Measurements from ENCODE around the gene GOLGA2.

DNA sequence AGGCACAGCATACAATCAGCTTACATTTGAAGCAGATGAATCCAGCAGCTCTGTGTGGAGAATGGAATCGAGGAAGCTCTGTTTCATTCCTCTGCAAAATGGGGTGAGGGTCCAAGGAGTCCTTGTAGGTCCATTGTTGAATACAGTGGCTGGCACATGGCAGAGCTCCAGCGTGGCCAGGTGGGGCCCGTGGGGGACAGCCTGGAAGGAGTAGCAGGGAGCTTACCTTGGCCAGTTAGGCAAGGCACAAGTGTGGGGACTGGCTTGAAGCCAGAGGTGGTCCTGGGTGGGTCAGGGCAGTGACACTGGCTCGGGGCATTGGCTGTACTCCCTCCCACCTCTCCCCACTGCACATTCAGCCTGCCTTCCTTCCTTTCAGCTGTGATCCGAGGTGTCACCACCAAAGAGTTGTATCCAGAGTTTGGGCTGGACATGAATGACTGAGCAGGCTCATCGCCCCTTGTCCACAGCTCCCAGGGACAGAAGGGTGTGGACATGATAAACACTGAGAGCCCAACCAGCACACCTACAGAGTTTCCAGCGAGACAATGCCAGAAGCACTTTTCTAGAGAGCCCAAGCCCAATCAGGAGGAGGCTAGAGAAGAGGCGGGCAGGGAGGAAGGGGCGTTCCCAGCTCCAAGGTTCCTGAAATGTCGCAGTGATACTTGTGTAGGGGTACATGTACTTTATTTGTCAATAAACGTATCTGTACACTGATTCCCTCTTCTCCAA lies 12.6 kb upstream of the GOLGA2 start:
- TF ChIP-seq, protein P1, sequence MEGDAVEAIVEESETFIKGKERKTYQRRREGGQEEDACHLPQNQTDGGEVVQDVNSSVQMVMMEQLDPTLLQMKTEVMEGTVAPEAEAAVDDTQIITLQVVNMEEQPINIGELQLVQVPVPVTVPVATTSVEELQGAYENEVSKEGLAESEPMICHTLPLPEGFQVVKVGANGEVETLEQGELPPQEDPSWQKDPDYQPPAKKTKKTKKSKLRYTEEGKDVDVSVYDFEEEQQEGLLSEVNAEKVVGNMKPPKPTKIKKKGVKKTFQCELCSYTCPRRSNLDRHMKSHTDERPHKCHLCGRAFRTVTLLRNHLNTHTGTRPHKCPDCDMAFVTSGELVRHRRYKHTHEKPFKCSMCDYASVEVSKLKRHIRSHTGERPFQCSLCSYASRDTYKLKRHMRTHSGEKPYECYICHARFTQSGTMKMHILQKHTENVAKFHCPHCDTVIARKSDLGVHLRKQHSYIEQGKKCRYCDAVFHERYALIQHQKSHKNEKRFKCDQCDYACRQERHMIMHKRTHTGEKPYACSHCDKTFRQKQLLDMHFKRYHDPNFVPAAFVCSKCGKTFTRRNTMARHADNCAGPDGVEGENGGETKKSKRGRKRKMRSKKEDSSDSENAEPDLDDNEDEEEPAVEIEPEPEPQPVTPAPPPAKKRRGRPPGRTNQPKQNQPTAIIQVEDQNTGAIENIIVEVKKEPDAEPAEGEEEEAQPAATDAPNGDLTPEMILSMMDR (IDR thresholded peaks at IDR 0.05) = no peak
- TF ChIP-seq POLR2A (IDR thresholded peaks at IDR 0.05) = no peak
